RPMI8226 (cell line): Measurements from ENCODE around the gene SCNN1B.
"Not testable (repeated sequence)": the region's sequence is repeated elsewhere in the genome, so short reads cannot be mapped to it uniquely, and the experiment has no call there.

Experiments used
- DNase-seq: peaks from one replicate; pipeline ENCODE4 v3.0.0-alpha.2; 2015

Gene SCNN1B

GRCh38 chr16:23302045-23302956, at the start of gene SCNN1B:
SCNN1B (plus strand) TSS chr16:23302302; CDS start chr16:23348600, 46,298 bp downstream.
- peak; percentile 70 for DNase-seq

GRCh38 chr16:23252310-23252709, 49.8 kb upstream of the SCNN1B start:
- no peak for DNase-seq

- DNase-seq, result not testable (repeated sequence)
Observed at GRCh38 chr16:23253650-23254049, 48.5 kb upstream of the SCNN1B start.

- DNase-seq, result no peak
Observed at GRCh38 chr16:23254338-23254737, 47.8 kb upstream of the SCNN1B start.

GRCh38 chr16:23255000-23255399, 47.1 kb upstream of the SCNN1B start:
- no peak for DNase-seq

GRCh38 chr16:23256440-23256839, 45.7 kb upstream of the SCNN1B start:
- DNase-seq, result no peak

GRCh38 chr16:23257682-23258081, 44.4 kb upstream of the SCNN1B start:
- no peak for DNase-seq

GRCh38 chr16:23258919-23259237, 43.2 kb upstream of the SCNN1B start:
- no peak for DNase-seq

GRCh38 chr16:23267647-23268046, 34.5 kb upstream of the SCNN1B start:
- no peak for DNase-seq

GRCh38 chr16:23268561-23268960, 33.5 kb upstream of the SCNN1B start:
- no peak for DNase-seq

GRCh38 chr16:23269248-23269953, 32.7 kb upstream of the SCNN1B start:
- DNase-seq, result no peak

GRCh38 chr16:23270654-23271053, 31.4 kb upstream of the SCNN1B start:
- no peak for DNase-seq

- peak; percentile 35 for DNase-seq
Observed at GRCh38 chr16:23274968-23275367, 27.1 kb upstream of the SCNN1B start.

GRCh38 chr16:23276821-23277220, 25.3 kb upstream of the SCNN1B start:
- no peak for DNase-seq

- DNase-seq, result peak; percentile 40
Observed at GRCh38 chr16:23278031-23278430, 24.1 kb upstream of the SCNN1B start.

GRCh38 chr16:23279721-23280153, 22.4 kb upstream of the SCNN1B start:
- no peak for DNase-seq

- no peak for DNase-seq
Observed at GRCh38 chr16:23280483-23280967, 21.6 kb upstream of the SCNN1B start.

- no peak for DNase-seq
Observed at GRCh38 chr16:23282568-23282967, 19.5 kb upstream of the SCNN1B start.

- no peak for DNase-seq
Observed at GRCh38 chr16:23283571-23283970, 18.5 kb upstream of the SCNN1B start.

- DNase-seq, result no peak
Observed at GRCh38 chr16:23284584-23284983, 17.5 kb upstream of the SCNN1B start.

- DNase-seq, result no peak
Observed at GRCh38 chr16:23286131-23286532, 16.0 kb upstream of the SCNN1B start.

- peak; percentile 27 for DNase-seq
Observed at GRCh38 chr16:23288209-23288608, 13.9 kb upstream of the SCNN1B start.

- peak; percentile 36 for DNase-seq
Observed at GRCh38 chr16:23288726-23289512, 13.2 kb upstream of the SCNN1B start.
